Muscle of leg (tissue), 11 donors: Measurements from ENCODE around the gene ZNF516. TPM values are rescaled to one million over a fixed set of nuclear protein-coding genes. Genes with fewer than 3 reads are reported as not detected.

Experiments
- DNase-seq: peaks from one replicate; pipeline ENCODE4 v3.0.0; 2013
- H3K27ac ChIP-seq: one replicate; pipeline ENCODE4 v1.5.1; 2013; ENCODE audit warnings: mild to moderate bottlenecking, low read length, control low read depth
- H3K27me3 ChIP-seq: one replicate; pipeline ENCODE4 v1.6.1; 2013; ENCODE audit warnings: low read length; ENCODE audit not compliant: control insufficient read depth, insufficient read depth
- H3K36me3 ChIP-seq: one replicate; pipeline ENCODE4 v1.6.1; 2013; ENCODE audit warnings: low read length; ENCODE audit not compliant: control insufficient read depth, insufficient read depth
- H3K4me1 ChIP-seq: one replicate; pipeline ENCODE4 v1.6.1; 2013; ENCODE audit warnings: low read length; ENCODE audit not compliant: control insufficient read depth, insufficient read depth
- H3K4me3 ChIP-seq: one replicate; pipeline ENCODE4 v1.5.1; 2013; ENCODE audit warnings: low read length, control low read depth
- H3K9me3 ChIP-seq: replicated peaks from 2 replicates; pipeline ENCODE4 v1.6.1; 2013; ENCODE audit warnings: low read depth, low read length; ENCODE audit not compliant: control insufficient read depth
- WGBS: methylation state at CpG from one replicate; pipeline ENCODE4 v1.1.5; 2013; ENCODE audit warnings: missing lambda C conversion rate; ENCODE audit not compliant: insufficient coverage; 5-methylcytosine and 5-hydroxymethylcytosine counted together
- polyA plus RNA-seq, 8 donors: library from polyadenylated mRNA; unstranded; fragments of 120-200 nt; gene quantifications; one replicate each; pipeline versions ENCODE4 v1.2.1 to v1.2.3, GENCODE V29; 2013; ENCODE audit warnings: inconsistent platforms in 1 of 8, low replicate concordance in 1 of 8; ENCODE audit not compliant: insufficient read length in 8 of 8, insufficient read depth in 1 of 8
- total RNA-seq: library from RNA; stranded (reverse); fragments of 120-200 nt; gene quantifications from one replicate; pipeline ENCODE4 v1.2.4, GENCODE V29; 2013

ZNF516 gene
- total and polyA plus RNA-seq, 9 donors, result 26.6 to 52.9 (median 42.9) TPM

GRCh38 chr18:76497021-76497420, 2.0 kb upstream of the ZNF516 start:
- WGBS, result 20% methylated on average over 1 of the region's 6 CpGs
- Histone ChIP-seq H3K27ac (peak overlapping the region; percentile 10), H3K9me3 (no peaks in the 10 kb centered on the region), H3K27me3 (no peaks in the 10 kb centered on the region), H3K4me3 (no peak overlapping the region), H3K4me1 (peaks cover 10% of the 10 kb centered on the region), H3K36me3 (no peaks in the 10 kb centered on the region)
- no peak for DNase-seq

GRCh38 chr18:76496194-76496890, 1.3 kb upstream of the ZNF516 start:
- Histone ChIP-seq H3K4me1 (peaks cover 12% of the 10 kb centered on the region), H3K27ac (peak overlapping the region; percentile 92), H3K27me3 (no peaks in the 10 kb centered on the region), H3K36me3 (no peaks in the 10 kb centered on the region), H3K4me3 (peak overlapping the region; percentile 78), H3K9me3 (no peaks in the 10 kb centered on the region)
- 5% methylated on average over 23 of the region's 48 CpGs for WGBS
- DNase-seq, result peak; percentile 82

GRCh38 chr18:76495435-76496193, 572 bp upstream of the ZNF516 start:
- Histone ChIP-seq H3K36me3 (no peaks in the 10 kb centered on the region), H3K4me1 (peaks cover 14% of the 10 kb centered on the region), H3K27me3 (no peaks in the 10 kb centered on the region), H3K4me3 (peak overlapping the region; percentile 78), H3K9me3 (no peaks in the 10 kb centered on the region), H3K27ac (peak overlapping the region; percentile 92)
- peak; percentile 80 for DNase-seq
- WGBS, result 0% methylated on average over 29 of the region's 43 CpGs

GRCh38 chr18:76494231-76495005, 624 bp downstream of the ZNF516 start:
- Histone ChIP-seq H3K4me3 (peak overlapping the region; percentile 91), H3K9me3 (no peaks in the 10 kb centered on the region), H3K4me1 (peaks cover 18% of the 10 kb centered on the region), H3K27me3 (no peaks in the 10 kb centered on the region), H3K36me3 (no peaks in the 10 kb centered on the region), H3K27ac (peak overlapping the region; percentile 100)
- whole genome bisulfite sequencing, result 0% methylated on average over 30 of the region's 56 CpGs
- DNase-seq, result peak; percentile 72

- Histone ChIP-seq H3K27ac (peak overlapping the region; percentile 100), H3K4me1 (peaks cover 18% of the 10 kb centered on the region), H3K27me3 (no peaks in the 10 kb centered on the region), H3K4me3 (peak overlapping the region; percentile 91), H3K9me3 (no peaks in the 10 kb centered on the region), H3K36me3 (no peaks in the 10 kb centered on the region)
- 0% methylated on average over 12 of the region's 31 CpGs for WGBS
- peak; percentile 56 for DNase-seq
Measured at GRCh38 chr18:76493213-76494161, 1.6 kb downstream of the ZNF516 start.

GRCh38 chr18:76492669-76493212, 2.3 kb downstream of the ZNF516 start:
- 0% methylated on average over 28 of the region's 31 CpGs for WGBS
- Histone ChIP-seq H3K36me3 (no peaks in the 10 kb centered on the region), H3K4me1 (peaks cover 25% of the 10 kb centered on the region)

GRCh38 chr18:76491776-76492668, 3.0 kb downstream of the ZNF516 start:
- peak; percentile 59 for DNase-seq
- H3K27me3 ChIP-seq, result no peaks in the 10 kb centered on the region
- H3K36me3 ChIP-seq, result no peaks in the 10 kb centered on the region
- H3K4me3 ChIP-seq, result peak overlapping the region; percentile 91
- no peaks in the 10 kb centered on the region for H3K9me3 ChIP-seq
- peak overlapping the region; percentile 100 for H3K27ac ChIP-seq
- H3K4me1 ChIP-seq, result peaks cover 28% of the 10 kb centered on the region
- under 1% methylated on average over 55 of the region's 70 CpGs for WGBS

More at GRCh38 chr18:76492669-76493212, 2.3 kb downstream of the ZNF516 start:
- Histone ChIP-seq H3K27ac (peak overlapping the region; percentile 100), H3K4me3 (peak overlapping the region; percentile 91), H3K9me3 (no peaks in the 10 kb centered on the region), H3K27me3 (no peaks in the 10 kb centered on the region)
- DNase-seq, result peak; percentile 100

GRCh38 chr18:76491473-76491775, 3.6 kb downstream of the ZNF516 start:
- peak overlapping the region; percentile 91 for H3K4me3 ChIP-seq
- peak overlapping the region; percentile 100 for H3K27ac ChIP-seq
- H3K27me3 ChIP-seq, result no peaks in the 10 kb centered on the region
- H3K4me1 ChIP-seq, result peaks cover 28% of the 10 kb centered on the region
- H3K36me3 ChIP-seq, result no peaks in the 10 kb centered on the region
- WGBS, result 0% methylated on average over 5 of the region's 31 CpGs
- H3K9me3 ChIP-seq, result no peaks in the 10 kb centered on the region
- peak; percentile 90 for DNase-seq
